Measurements from ENCODE around the gene SLC35B1.
A peak's percentile ranks its signal among the peaks of the same experiment; 100 is the strongest.
"Not testable (repeated sequence)": the region's sequence is repeated elsewhere in the genome, so short reads cannot be mapped to it uniquely, and the experiment has no call there.

Gene SLC35B1

GRCh38 chr17:49734515-49735490, 27.0 kb upstream of the SLC35B1 start:
- no peak for DNase-seq

DNA sequence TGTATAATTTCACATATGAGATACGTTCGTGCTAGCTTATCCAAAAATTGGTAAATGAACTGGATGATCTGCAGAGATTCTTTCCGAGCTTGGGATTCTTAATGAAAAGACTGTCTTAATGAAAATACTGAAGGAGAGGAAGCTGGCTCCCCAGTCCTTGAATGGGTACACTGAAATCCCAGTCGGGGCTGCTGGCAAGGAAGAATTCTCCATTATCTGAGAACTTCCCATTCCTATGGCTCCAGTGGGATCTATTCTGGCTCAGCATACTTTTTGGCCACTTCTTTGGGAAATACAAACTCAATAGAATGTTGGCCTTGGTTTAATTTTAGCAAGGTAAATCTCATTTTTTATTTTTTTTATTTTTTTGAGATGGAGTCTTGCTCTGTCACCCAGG, 23.7 kb upstream of the SLC35B1 start:
- no peak for DNase-seq

- DNase-seq = no peak
Measured at GRCh38 chr17:49730785-49731434, 23.1 kb upstream of the SLC35B1 start.

- no peak for DNase-seq
Measured at GRCh38 chr17:49730078-49730784, 22.5 kb upstream of the SLC35B1 start.

GRCh38 chr17:49729069-49729468, 21.3 kb upstream of the SLC35B1 start:
- DNase-seq = no peak

DNA sequence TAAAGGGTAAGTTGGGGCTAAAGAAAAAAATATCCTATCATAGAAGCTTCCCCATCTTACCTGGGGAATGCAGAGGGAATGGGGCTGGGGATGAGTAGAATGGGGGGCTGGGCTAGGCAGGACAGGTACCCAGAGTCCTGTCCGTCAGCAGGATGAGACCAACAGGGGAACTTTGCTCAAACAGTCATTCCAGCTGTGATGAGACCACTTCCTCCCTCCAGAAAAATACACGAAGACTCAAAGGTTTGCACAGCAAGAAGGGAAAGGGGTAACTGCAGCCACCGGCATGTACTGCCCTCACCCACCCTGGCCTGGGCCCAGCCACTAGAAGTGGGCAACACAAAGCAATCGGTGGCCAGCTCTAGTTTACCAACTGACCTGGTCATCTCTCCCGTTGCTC, 20.7 kb upstream of the SLC35B1 start:
- DNase-seq = no peak

DNA sequence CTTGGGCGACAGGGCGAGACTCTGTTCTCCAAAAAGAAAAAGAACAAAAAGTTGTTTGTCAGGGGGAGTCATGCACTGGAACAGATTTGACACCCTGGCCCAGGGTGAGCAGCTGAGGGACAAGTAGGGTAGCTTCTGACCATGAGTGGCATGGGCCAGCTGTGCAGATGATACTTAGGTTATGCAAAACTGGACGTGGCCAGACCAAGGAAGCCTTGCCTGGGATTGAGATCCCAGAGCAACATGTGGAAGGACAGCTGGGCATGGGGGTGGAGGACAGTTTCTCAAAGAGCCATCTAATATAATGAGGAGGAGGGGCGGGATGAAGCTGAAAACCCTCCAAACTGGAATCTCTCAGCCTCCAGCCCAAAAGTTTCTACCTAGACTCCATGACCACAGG, 19.6 kb upstream of the SLC35B1 start:
- DNase-seq = no peak

DNA sequence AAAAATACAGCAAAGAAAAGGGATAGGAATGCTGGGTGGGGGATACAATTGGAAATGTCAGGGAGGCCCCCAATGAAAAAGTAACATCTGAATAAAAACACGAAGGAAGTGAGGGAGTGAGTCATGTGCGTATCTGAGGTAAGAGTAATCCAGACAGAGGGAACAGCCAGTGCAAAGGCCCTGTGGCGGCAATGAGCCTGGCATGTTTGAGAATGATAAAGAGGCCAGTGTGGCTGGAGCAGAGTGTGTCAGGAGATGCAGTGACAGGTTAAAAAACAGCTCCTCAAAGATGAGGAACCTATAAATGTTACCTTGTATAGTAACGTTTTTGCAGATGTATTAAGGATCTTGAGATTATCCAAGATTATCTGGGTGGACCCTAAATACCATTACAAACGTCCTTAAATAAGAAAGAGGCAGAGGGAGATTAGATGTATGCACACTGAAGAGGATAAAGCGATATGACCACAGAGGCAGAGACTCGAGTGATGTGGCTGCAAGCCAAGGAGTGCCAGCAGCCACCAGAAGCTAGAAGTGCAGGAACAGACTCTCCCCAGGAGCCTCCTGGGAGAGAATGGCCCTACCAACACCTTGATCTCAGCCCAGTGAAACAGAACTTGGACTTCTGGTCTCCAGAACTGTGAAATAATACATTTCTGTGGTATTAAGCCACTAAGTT, 17.8 kb upstream of the SLC35B1 start:
- DNase-seq = no peak

DNA sequence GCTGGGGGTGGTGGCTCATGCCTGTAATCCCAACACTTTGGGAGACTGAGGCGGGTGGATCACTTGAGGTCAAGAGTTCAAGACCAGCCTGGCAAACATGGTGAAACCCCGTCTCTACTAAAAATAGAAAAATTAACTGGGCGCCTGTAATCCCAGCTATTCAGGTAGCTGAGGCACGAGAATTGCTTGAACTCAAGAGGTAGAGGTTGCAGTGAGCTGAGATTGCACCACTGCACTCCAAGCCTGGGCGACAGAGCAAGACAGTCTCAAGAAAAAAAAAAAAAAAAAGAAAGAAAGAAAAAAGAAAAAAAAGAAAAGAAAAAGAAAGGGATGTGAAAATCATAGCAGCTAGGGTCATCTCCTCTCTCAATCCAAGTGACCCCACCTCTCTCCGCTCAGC, 16.8 kb upstream of the SLC35B1 start:
- not testable (repeated sequence) for DNase-seq

- no peak for DNase-seq
Measured at GRCh38 chr17:49723423-49723822, 15.7 kb upstream of the SLC35B1 start.

DNA sequence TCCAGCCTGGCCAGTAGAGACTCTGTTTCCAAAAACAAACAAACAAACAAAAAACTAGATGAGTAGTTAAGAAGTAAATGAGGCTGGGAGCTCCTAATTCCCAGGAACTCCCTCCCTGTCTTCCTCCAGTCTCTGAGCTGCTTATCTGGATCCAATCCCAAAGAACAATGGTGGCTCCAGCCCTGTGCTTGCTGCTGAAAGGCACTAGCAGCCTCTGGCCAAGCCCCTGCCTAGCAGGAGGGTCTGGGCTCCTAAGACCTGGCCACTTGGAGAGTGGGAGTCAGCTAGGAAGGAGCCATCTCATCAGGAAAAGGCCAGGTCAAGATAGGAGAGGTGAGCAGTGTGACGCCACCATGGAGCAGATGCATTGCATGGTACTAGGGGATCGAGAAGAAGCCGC, 14.3 kb upstream of the SLC35B1 start:
- DNase-seq = no peak

DNA sequence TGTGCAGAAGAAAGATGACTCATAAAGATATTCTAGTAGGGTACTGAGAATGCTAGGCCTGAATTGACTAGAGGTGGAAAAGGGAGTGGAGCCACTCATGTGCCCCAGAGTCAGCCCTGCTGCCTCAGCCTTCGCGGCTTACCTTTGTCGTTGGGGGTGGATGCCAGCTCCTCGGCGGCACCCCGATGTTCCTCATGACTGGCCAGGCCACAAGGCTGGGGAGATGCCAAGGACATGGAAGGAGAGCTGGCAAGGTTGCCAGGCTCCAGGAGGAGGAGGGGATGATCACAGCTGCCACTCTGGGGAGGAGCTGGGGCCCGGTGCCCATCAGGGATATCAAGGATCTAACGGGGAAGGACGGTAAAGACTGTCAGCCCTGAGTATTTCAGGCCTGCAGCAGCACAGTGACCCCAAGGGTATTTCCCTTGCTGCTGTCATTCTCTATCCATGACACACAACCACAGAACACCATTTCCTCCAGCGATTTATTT, 9.7 kb upstream of the SLC35B1 start:
- peak; percentile 33 for DNase-seq

DNA sequence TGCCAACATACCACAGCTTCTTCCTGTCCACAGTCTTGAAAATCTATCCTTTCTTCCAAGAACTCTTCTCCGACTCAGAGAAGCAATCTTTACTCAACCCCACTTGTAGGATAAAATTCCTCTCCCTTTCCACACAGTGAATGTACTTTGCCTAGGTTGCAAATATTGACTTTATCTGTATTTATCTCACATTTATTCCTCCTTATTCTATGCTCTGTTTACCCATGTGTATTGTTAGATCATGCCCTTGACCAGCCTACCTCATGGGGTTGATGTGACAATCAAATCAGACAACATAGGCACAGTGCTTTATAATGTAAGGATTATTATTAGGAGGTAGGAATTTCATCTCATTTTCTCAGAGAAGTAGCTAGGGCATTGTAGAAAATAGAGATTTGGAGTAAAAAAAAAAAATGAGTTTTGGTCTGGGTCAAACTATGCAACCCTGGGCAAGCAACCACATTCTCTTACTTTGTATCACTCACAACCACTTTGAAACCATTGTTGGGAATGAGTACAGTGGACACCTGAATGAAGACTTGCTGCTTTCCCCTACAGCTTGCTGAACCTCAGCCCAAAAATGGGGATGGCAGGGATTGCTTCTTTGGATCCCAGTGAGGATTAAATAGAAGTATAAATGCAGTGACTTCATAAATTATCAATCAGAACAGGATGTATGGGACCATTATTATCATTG, 9.1 kb upstream of the SLC35B1 start:
- DNase-seq = no peak

- peak; percentile 82 for DNase-seq
Measured at GRCh38 chr17:49715717-49716279, 8.0 kb upstream of the SLC35B1 start.

DNA sequence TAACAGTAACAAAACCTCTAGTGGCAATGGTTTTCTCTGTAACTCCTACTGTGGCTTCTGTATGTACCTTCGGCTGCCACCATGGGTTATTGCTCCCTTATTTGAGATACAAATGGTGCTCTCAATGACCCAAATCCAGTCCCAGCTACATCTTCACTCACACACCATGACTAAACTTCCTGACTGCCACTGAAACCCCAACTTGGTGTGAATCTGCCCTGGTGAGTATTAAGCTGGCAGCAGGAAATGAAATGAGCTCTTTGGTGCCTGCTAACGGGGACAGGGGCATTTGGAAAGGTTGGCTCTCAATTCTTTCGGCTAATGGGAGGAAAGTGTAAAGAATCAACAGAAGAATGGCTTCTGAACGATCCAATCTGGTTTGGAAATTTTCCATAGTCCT, 7.5 kb upstream of the SLC35B1 start:
- DNase-seq = peak; percentile 69

- no peak for DNase-seq
Measured at GRCh38 chr17:49708515-49709183, 885 bp upstream of the SLC35B1 start.

DNA sequence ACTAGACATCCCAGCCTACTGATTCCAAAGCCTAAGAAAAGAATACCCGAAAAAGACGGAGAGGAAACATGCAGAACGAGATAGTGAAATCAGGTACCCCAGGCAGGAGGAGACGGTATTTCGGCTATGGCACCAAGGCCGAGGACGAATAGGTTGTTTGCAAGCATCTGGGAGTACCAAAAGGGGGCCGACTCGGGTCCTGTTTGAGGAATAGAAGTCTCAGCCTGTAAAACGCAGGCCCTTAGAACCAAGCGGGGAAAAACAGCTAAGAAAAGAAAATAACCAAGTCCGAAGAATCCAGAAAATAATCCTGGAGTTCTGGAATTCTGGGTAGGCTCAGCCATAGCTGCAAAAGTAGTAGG, 537 bp downstream of the SLC35B1 start:
- DNase-seq = peak; percentile 38

GRCh38 chr17:49705254-49705653, 2.5 kb downstream of the SLC35B1 start:
- no peak for DNase-seq

GRCh38 chr17:49703557-49704277, 4.0 kb downstream of the SLC35B1 start:
- DNase-seq = no peak

GRCh38 chr17:49700960-49701359, 6.8 kb downstream of the SLC35B1 start:
- no peak for DNase-seq

Data from CD4-positive, alpha-beta T cell treated with Interleukin-12 subunit alpha and Interleukin-12 subunit beta, for 1 hour (primary cell).